ENCODE measurements around the gene PIP4K2A. TPM values are rescaled to one million over a fixed set of nuclear protein-coding genes. Genes with fewer than 3 reads are reported as not detected.

The PIP4K2A gene
- total and polyA plus RNA-seq, 2 experiments from 2014 or later = 39.9 to 40.1 TPM

DNA sequence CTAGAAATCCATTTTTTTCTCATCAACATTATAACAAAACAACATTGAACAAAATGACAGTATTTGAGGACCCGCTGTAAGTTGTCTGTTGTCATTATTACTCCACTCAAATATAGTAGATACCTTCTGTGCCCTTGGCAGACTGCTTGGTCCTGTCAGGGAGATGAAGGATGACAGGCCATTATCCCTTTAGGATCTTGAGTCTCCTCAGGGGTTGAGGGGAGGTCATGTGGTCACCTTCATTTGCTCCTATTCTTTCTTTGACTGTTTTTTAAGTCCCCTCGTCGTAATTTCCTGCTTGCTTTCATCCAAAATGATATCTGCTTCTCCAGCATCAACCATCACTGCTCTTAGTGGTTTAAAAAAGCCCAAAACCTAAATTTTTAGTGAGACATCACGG, 2.6 kb upstream of the PIP4K2A start:
- Mint-ChIP-seq H3K4me3 (no peak overlapping the region), H3K27me3 (ENCODE audit: insufficient read depth, low read depth, poor library complexity) (peaks cover 15% of the 10 kb centered on the region), H3K27ac (no peak overlapping the region), H3K36me3 (ENCODE audit: low read depth) (no peaks in the 10 kb centered on the region; the same call in 2 of the 3 replicates), H3K4me1 (peaks cover 12% of the 10 kb centered on the region), H3K9me3 (no peaks in the 10 kb centered on the region)
- Histone ChIP-seq H3K4me1 (ENCODE audit: insufficient read depth) (peaks cover 8% of the 10 kb centered on the region), H3F3A (replicated peaks; ENCODE audit: low read depth) (no peaks in the 10 kb centered on the region), H3K9me2 (ENCODE audit: insufficient read depth) (no peaks in the 10 kb centered on the region), H4K20me1 (replicated peaks; ENCODE audit: insufficient read depth) (no peaks in the 10 kb centered on the region), H3K4me3 (no peak overlapping the region), H3K36me3 (ENCODE audit: insufficient read depth) (no peaks in the 10 kb centered on the region), H3K4me2 (no peak overlapping the region), H2AFZ (no peak overlapping the region), H3K27ac (ENCODE audit: low read depth) (no peak overlapping the region), H3K79me2 (replicated peaks; ENCODE audit: insufficient read depth) (peaks cover 21% of the 10 kb centered on the region), H3K27me3 (ENCODE audit: insufficient read depth) (peaks cover 11% of the 10 kb centered on the region)
- DNase-seq (ENCODE audit: low spot score) (no peak), ATAC-seq (no peak)
- TF ChIP-seq, protein P1, sequence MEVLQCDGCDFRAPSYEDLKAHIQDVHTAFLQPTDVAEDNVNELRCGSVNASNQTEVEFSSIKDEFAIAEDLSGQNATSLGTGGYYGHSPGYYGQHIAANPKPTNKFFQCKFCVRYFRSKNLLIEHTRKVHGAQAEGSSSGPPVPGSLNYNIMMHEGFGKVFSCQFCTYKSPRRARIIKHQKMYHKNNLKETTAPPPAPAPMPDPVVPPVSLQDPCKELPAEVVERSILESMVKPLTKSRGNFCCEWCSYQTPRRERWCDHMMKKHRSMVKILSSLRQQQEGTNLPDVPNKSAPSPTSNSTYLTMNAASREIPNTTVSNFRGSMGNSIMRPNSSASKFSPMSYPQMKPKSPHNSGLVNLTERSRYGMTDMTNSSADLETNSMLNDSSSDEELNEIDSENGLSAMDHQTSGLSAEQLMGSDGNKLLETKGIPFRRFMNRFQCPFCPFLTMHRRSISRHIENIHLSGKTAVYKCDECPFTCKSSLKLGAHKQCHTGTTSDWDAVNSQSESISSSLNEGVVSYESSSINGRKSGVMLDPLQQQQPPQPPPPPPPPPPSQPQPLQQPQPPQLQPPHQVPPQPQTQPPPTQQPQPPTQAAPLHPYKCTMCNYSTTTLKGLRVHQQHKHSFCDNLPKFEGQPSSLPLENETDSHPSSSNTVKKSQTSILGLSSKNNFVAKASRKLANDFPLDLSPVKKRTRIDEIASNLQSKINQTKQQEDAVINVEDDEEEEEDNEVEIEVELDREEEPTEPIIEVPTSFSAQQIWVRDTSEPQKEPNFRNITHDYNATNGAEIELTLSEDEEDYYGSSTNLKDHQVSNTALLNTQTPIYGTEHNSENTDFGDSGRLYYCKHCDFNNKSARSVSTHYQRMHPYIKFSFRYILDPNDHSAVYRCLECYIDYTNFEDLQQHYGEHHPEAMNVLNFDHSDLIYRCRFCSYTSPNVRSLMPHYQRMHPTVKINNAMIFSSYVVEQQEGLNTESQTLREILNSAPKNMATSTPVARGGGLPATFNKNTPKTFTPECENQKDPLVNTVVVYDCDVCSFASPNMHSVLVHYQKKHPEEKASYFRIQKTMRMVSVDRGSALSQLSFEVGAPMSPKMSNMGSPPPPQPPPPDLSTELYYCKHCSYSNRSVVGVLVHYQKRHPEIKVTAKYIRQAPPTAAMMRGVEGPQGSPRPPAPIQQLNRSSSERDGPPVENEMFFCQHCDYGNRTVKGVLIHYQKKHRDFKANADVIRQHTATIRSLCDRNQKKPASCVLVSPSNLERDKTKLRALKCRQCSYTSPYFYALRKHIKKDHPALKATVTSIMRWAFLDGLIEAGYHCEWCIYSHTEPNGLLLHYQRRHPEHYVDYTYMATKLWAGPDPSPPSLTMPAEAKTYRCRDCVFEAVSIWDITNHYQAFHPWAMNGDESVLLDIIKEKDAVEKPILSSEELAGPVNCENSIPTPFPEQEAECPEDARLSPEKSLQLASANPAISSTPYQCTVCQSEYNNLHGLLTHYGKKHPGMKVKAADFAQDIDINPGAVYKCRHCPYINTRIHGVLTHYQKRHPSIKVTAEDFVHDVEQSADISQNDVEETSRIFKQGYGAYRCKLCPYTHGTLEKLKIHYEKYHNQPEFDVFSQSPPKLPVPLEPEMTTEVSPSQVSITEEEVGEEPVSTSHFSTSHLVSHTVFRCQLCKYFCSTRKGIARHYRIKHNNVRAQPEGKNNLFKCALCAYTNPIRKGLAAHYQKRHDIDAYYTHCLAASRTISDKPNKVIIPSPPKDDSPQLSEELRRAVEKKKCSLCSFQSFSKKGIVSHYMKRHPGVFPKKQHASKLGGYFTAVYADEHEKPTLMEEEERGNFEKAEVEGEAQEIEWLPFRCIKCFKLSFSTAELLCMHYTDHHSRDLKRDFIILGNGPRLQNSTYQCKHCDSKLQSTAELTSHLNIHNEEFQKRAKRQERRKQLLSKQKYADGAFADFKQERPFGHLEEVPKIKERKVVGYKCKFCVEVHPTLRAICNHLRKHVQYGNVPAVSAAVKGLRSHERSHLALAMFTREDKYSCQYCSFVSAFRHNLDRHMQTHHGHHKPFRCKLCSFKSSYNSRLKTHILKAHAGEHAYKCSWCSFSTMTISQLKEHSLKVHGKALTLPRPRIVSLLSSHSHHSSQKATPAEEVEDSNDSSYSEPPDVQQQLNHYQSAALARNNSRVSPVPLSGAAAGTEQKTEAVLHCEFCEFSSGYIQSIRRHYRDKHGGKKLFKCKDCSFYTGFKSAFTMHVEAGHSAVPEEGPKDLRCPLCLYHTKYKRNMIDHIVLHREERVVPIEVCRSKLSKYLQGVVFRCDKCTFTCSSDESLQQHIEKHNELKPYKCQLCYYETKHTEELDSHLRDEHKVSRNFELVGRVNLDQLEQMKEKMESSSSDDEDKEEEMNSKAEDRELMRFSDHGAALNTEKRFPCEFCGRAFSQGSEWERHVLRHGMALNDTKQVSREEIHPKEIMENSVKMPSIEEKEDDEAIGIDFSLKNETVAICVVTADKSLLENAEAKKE (CRISPR knock-in tag; IDR thresholded peaks at IDR 0.05) = no peak
- TF ChIP-seq, protein P2, sequence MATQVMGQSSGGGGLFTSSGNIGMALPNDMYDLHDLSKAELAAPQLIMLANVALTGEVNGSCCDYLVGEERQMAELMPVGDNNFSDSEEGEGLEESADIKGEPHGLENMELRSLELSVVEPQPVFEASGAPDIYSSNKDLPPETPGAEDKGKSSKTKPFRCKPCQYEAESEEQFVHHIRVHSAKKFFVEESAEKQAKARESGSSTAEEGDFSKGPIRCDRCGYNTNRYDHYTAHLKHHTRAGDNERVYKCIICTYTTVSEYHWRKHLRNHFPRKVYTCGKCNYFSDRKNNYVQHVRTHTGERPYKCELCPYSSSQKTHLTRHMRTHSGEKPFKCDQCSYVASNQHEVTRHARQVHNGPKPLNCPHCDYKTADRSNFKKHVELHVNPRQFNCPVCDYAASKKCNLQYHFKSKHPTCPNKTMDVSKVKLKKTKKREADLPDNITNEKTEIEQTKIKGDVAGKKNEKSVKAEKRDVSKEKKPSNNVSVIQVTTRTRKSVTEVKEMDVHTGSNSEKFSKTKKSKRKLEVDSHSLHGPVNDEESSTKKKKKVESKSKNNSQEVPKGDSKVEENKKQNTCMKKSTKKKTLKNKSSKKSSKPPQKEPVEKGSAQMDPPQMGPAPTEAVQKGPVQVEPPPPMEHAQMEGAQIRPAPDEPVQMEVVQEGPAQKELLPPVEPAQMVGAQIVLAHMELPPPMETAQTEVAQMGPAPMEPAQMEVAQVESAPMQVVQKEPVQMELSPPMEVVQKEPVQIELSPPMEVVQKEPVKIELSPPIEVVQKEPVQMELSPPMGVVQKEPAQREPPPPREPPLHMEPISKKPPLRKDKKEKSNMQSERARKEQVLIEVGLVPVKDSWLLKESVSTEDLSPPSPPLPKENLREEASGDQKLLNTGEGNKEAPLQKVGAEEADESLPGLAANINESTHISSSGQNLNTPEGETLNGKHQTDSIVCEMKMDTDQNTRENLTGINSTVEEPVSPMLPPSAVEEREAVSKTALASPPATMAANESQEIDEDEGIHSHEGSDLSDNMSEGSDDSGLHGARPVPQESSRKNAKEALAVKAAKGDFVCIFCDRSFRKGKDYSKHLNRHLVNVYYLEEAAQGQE (IDR thresholded peaks at IDR 0.05; ENCODE audit: unreplicated experiment) = no peak
- TF ChIP-seq POLR2AphosphoS5 (IDR thresholded peaks at IDR 0.05; ENCODE audit: low read depth) (no peak), NANOG (IDR thresholded peaks at IDR 0.05; ENCODE audit: borderline replicate concordance) (no peak), CREB1 (CRISPR knock-in tag; IDR thresholded peaks at IDR 0.05; ENCODE audit: low read depth) (no peak), ZNF114 (CRISPR knock-in tag; IDR thresholded peaks at IDR 0.05) (no peak), EZH2 (IDR thresholded peaks at IDR 0.05; ENCODE audit: low read depth, unreplicated experiment) (no peak), ZNF331 (CRISPR knock-in tag; IDR thresholded peaks at IDR 0.05; ENCODE audit: low read depth) (no peak), EZH2phosphoT487 (IDR thresholded peaks at IDR 0.05; ENCODE audit: unreplicated experiment) (no peak), JUNB (IDR thresholded peaks at IDR 0.05; ENCODE audit: unreplicated experiment) (no peak), STAT1 (IDR thresholded peaks at IDR 0.05; ENCODE audit: unreplicated experiment) (no peak)
- TF ChIP-seq, protein P3, sequence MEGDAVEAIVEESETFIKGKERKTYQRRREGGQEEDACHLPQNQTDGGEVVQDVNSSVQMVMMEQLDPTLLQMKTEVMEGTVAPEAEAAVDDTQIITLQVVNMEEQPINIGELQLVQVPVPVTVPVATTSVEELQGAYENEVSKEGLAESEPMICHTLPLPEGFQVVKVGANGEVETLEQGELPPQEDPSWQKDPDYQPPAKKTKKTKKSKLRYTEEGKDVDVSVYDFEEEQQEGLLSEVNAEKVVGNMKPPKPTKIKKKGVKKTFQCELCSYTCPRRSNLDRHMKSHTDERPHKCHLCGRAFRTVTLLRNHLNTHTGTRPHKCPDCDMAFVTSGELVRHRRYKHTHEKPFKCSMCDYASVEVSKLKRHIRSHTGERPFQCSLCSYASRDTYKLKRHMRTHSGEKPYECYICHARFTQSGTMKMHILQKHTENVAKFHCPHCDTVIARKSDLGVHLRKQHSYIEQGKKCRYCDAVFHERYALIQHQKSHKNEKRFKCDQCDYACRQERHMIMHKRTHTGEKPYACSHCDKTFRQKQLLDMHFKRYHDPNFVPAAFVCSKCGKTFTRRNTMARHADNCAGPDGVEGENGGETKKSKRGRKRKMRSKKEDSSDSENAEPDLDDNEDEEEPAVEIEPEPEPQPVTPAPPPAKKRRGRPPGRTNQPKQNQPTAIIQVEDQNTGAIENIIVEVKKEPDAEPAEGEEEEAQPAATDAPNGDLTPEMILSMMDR (conservative IDR thresholded peaks at IDR 0.05; ENCODE audit: low read depth in 2 of 2) = no peak
- TF ChIP-seq, protein P4, sequence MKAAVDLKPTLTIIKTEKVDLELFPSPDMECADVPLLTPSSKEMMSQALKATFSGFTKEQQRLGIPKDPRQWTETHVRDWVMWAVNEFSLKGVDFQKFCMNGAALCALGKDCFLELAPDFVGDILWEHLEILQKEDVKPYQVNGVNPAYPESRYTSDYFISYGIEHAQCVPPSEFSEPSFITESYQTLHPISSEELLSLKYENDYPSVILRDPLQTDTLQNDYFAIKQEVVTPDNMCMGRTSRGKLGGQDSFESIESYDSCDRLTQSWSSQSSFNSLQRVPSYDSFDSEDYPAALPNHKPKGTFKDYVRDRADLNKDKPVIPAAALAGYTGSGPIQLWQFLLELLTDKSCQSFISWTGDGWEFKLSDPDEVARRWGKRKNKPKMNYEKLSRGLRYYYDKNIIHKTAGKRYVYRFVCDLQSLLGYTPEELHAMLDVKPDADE (IDR thresholded peaks at IDR 0.05) = no peak
